HG03575 (cell line): ENCODE results near the gene NFKBIE.

Experiments used
- ATAC-seq: cut with Tn5 transposase; IDR thresholded peaks from one replicate; pipeline ENCODE4 v1.9.1; 2021; ENCODE audit not compliant: unreplicated experiment, insufficient number of reproducible peaks, low FRiP score; ENCODE audit errors: extremely low read depth

The NFKBIE gene

GRCh38 chr6:44262467-44263353 is 2.6 kb downstream of the NFKBIE start:
- no peak for ATAC-seq

GRCh38 chr6:44261581-44261980 is 3.8 kb downstream of the NFKBIE start:
- no peak for ATAC-seq

GRCh38 chr6:44260451-44261297 is 4.7 kb downstream of the NFKBIE start:
- ATAC-seq = no peak

- no peak for ATAC-seq
These were observed 5.3 kb downstream of the NFKBIE start for GRCh38 chr6:44260011-44260410.

- no peak for ATAC-seq
These were observed 6.4 kb downstream of the NFKBIE start for GRCh38 chr6:44258921-44259320.

GRCh38 chr6:44258325-44258863 is 7.0 kb downstream of the NFKBIE start:
- no peak for ATAC-seq

- no peak for ATAC-seq
These were observed 7.5 kb downstream of the NFKBIE start for GRCh38 chr6:44257753-44258324.

- ATAC-seq = no peak
These were observed 8.2 kb downstream of the NFKBIE start, which contains the start of gene SLC35B2 for GRCh38 chr6:44257025-44257752. TSS of gene SLC35B2 (minus strand) at chr6:44257528. CDS start at chr6:44257410, 118 bp downstream.

- ATAC-seq = no peak
These were observed 8.7 kb downstream of the NFKBIE start for GRCh38 chr6:44256775-44257024.

GRCh38 chr6:44255871-44256774 is 9.2 kb downstream of the NFKBIE start:
- ATAC-seq = no peak

- no peak for ATAC-seq
These were observed 10.1 kb downstream of the NFKBIE start for GRCh38 chr6:44255105-44255808.

GRCh38 chr6:44254191-44255104 is 10.9 kb downstream of the NFKBIE start:
- ATAC-seq = no peak

GRCh38 chr6:44253307-44254101 is 11.8 kb downstream of the NFKBIE start:
- no peak for ATAC-seq

- no peak for ATAC-seq
These were observed 13.5 kb downstream of the NFKBIE start for GRCh38 chr6:44251576-44252524.

- no peak for ATAC-seq
These were observed 14.6 kb downstream of the NFKBIE start for GRCh38 chr6:44250718-44251123.
